GM06990 (cell line): ENCODE measurements around the gene PCYT1B.

Source experiments
- DNase-seq: peaks from one replicate; pipeline ENCODE4 v3.0.0-alpha.2; 2011; ENCODE audit not compliant: insufficient read length; ENCODE audit errors: extremely low read depth
- H3K27me3 ChIP-seq: replicated peaks from 2 replicates; pipeline ENCODE4 v1.6.0; 2011; ENCODE audit warnings: low read length; ENCODE audit not compliant: control insufficient read depth, insufficient read depth
- H3K36me3 ChIP-seq: 2 replicates; pipeline ENCODE4 v1.5.1; 2011; ENCODE audit warnings: low read length; ENCODE audit not compliant: control insufficient read depth, insufficient read depth
- H3K4me3 ChIP-seq: replicated peaks from 2 replicates; pipeline ENCODE4 v1.5.1; 2011; ENCODE audit warnings: low read depth, mild to moderate bottlenecking, control low read depth, low read length
- CTCF ChIP-seq: IDR thresholded peaks from 2 replicates; pipeline ENCODE4 v1.5.1; 2011; ENCODE audit warnings: low read length, control low read depth, mild to moderate bottlenecking, inconsistent platforms; ENCODE audit not compliant: insufficient read depth, poor library complexity, severe bottlenecking

Gene PCYT1B

GRCh38 chrX:24684048-24684447 is 36.9 kb upstream of the PCYT1B start:
- no peaks in the 10 kb centered on the region for H3K36me3 ChIP-seq
- no peak for DNase-seq
- TF ChIP-seq CTCF: no peak
- no peak overlapping the region for H3K4me3 ChIP-seq
- H3K27me3 ChIP-seq: no peaks in the 10 kb centered on the region

GRCh38 chrX:24682739-24683432 is 35.7 kb upstream of the PCYT1B start:
- H3K27me3 ChIP-seq: no peaks in the 10 kb centered on the region
- no peak for TF ChIP-seq CTCF
- no peak overlapping the region for H3K4me3 ChIP-seq
- H3K36me3 ChIP-seq: no peaks in the 10 kb centered on the region
- DNase-seq: no peak

GRCh38 chrX:24676403-24677024 is 29.4 kb upstream of the PCYT1B start:
- Histone ChIP-seq H3K4me3 (no peak overlapping the region), H3K27me3 (no peaks in the 10 kb centered on the region; the same call in 1 of the 2 replicates), H3K36me3 (no peaks in the 10 kb centered on the region)
- peak; percentile 67 for TF ChIP-seq CTCF
- DNase-seq: no peak

- H3K27me3 ChIP-seq: no peaks in the 10 kb centered on the region; the same call in 1 of the 2 replicates
These were observed 26.3 kb upstream of the PCYT1B start for GRCh38 chrX:24673424-24673823.

GRCh38 chrX:24672701-24673190 is 25.6 kb upstream of the PCYT1B start:
- H3K36me3 ChIP-seq: no peaks in the 10 kb centered on the region
- H3K27me3 ChIP-seq: no peaks in the 10 kb centered on the region; the same call in none of the 2 replicates
- no peak overlapping the region for H3K4me3 ChIP-seq
- DNase-seq: no peak
- TF ChIP-seq CTCF: no peak

More at GRCh38 chrX:24673424-24673823, 26.3 kb upstream of the PCYT1B start:
- no peak for DNase-seq
- no peaks in the 10 kb centered on the region for H3K36me3 ChIP-seq
- TF ChIP-seq CTCF: no peak
- H3K4me3 ChIP-seq: no peak overlapping the region
